ENCODE measurements around the gene SPEG. TPM values are rescaled to one million over a fixed set of nuclear protein-coding genes. Genes with fewer than 3 reads are reported as not detected.
"Not testable (repeated sequence)": the region's sequence is repeated elsewhere in the genome, so short reads cannot be mapped to it uniquely, and the experiment has no call there.

Gene SPEG
- total RNA-seq, 2 experiments from 2014 or later, result 18.1 to 23.6 TPM

- H3K9me3 Mint-ChIP-seq, result no peaks in the 10 kb centered on the region
- DNase-seq (no peak), ATAC-seq (ENCODE audit: low read depth) (no peak)
- peaks cover 5% of the 10 kb centered on the region for H3K4me1 Mint-ChIP-seq
- no peak overlapping the region for H3K27ac Mint-ChIP-seq
- POLR2A ChIA-PET, result interaction anchor here (0.7 kb wide), 1 partner anchor 22 kb away, joined by 4 read pairs; no protein-coding TSS in a partner anchor
- H3K36me3 Mint-ChIP-seq, result no peaks in the 10 kb centered on the region
- H3K27me3 Mint-ChIP-seq, result peaks cover 9% of the 10 kb centered on the region
- H3K4me3 Mint-ChIP-seq, result no peak overlapping the region
Observed at GRCh38 chr2:219398721-219399363, 35.8 kb upstream of the SPEG start.

- Mint-ChIP-seq H3K4me1 (peaks cover 5% of the 10 kb centered on the region), H3K4me3 (no peak overlapping the region), H3K27ac (no peak overlapping the region), H3K36me3 (no peaks in the 10 kb centered on the region), H3K27me3 (peaks cover 5% of the 10 kb centered on the region), H3K9me3 (no peaks in the 10 kb centered on the region)
- POLR2A ChIA-PET, result no interaction called here
- no peak for DNase-seq
- ATAC-seq (ENCODE audit: low read depth), result no peak
Observed at GRCh38 chr2:219399716-219400478, 34.7 kb upstream of the SPEG start.

DNA sequence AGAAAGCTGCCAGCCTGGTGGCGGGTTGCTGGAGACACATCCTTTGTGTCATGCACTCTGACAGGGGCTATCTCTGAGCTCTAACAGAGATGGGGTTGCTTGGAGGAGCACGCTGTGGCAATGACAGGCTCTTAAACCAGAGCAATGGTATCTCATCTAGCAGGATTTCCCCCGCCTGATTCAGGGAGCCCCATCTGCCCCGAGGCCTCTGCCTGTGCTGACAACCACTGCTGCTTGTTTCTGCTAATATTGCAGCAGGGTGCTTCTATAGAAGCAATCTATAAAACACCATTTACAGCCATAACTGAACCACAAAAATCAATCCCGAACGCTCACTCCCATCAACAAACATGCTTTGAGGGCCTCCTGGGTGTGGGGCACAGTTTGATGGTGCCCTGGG, 34.1 kb upstream of the SPEG start:
- H3K27ac Mint-ChIP-seq, result no peak overlapping the region
- H3K36me3 Mint-ChIP-seq, result no peaks in the 10 kb centered on the region
- no peak for ATAC-seq (ENCODE audit: low read depth)
- H3K27me3 Mint-ChIP-seq, result peaks cover 5% of the 10 kb centered on the region
- peaks cover 5% of the 10 kb centered on the region for H3K4me1 Mint-ChIP-seq
- H3K4me3 Mint-ChIP-seq, result no peak overlapping the region
- no peak for DNase-seq
- POLR2A ChIA-PET, result no interaction called here
- H3K9me3 Mint-ChIP-seq, result no peaks in the 10 kb centered on the region

- DNase-seq (no peak), ATAC-seq (ENCODE audit: low read depth) (no peak)
- Mint-ChIP-seq H3K36me3 (no peaks in the 10 kb centered on the region), H3K4me1 (peaks cover 5% of the 10 kb centered on the region), H3K27me3 (peaks cover 5% of the 10 kb centered on the region), H3K9me3 (no peaks in the 10 kb centered on the region), H3K27ac (no peak overlapping the region), H3K4me3 (no peak overlapping the region)
- POLR2A ChIA-PET, result no interaction called here
Observed at GRCh38 chr2:219401606-219402005, 33.0 kb upstream of the SPEG start.

DNA sequence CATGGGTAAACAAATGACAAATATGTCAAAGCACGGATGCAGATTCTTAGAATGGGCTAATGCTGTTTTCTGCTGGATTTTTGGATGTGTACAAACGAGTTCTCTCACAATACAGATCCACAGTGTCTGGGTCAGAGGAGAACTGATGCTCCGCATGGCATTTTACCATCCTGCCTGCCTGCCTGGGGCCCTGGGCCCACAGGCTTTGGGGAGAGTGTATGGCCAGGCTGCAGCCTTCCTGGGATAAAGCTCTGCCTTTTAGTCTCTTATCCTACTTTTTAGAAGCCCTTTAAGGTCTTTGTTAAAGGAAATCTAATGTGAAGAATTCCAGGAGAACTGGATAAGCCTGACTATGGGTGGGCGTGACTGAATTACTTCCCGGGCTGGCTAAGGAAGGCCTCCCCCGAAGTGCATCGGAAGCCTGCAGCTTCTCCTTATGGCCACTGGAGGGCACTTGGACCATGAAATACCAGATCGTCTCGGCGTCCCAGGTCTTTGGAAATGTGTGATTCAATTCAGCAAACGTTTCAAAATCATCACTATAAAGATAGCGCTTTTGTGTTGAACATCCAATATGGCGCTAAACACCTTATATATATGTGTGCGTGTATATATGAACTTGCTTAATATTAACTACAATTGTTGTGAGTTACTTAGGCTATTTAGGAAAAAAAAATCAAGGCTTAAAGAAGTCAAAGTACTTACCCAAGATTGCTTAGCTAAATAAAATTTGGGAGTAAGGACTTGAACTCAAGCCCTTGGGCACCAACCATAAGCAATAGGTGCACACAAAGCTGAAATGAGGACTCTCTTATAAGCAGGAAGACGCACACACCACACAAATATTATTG, 31.8 kb upstream of the SPEG start:
- H3K36me3 Mint-ChIP-seq, result no peaks in the 10 kb centered on the region
- DNase-seq (no peak), ATAC-seq (ENCODE audit: low read depth) (peak; percentile 88)
- POLR2A ChIA-PET, result no interaction called here
- no peak overlapping the region for H3K27ac Mint-ChIP-seq
- no peak overlapping the region for H3K4me3 Mint-ChIP-seq
- no peaks in the 10 kb centered on the region for H3K4me1 Mint-ChIP-seq
- H3K9me3 Mint-ChIP-seq, result no peaks in the 10 kb centered on the region
- H3K27me3 Mint-ChIP-seq, result peaks cover 5% of the 10 kb centered on the region

GRCh38 chr2:219403861-219404260, 30.8 kb upstream of the SPEG start:
- ATAC-seq (ENCODE audit: low read depth), result no peak
- peaks cover 5% of the 10 kb centered on the region for H3K27me3 Mint-ChIP-seq
- no peak overlapping the region for H3K27ac Mint-ChIP-seq

DNA sequence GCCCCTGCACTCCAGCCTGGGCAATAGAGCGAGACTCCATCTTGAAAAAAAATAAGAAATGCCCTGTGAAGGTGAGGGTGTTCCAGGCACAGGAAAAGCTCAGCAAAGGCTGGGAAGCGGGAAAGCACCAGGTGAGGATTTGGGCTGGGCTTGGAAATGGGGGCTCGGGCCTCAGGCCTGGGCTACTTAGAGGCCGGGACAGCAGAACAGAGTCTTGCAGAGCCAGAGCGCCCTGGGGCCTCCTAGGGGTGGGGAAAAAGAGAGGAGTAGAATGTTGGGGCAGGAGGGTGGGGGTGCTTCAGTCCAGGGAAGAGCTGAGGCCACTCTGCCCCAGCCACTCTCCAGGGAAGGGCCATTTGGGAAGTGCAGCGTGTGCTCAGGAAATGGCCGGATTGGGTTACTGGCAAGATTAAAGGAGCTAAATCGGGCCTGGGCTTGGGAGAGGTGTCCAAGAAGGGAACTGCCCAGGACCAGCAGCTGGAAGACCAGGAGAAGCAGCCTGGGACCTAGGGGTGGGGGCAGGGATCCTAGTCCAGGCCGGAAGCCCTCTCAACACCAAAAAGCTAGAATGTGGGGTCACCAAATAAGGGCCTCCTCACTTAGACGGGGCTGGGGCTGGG, 30.2 kb upstream of the SPEG start:
- DNase-seq (no peak), ATAC-seq (ENCODE audit: low read depth) (no peak)
- Mint-ChIP-seq H3K27ac (no peak overlapping the region), H3K9me3 (no peaks in the 10 kb centered on the region), H3K27me3 (peaks cover 5% of the 10 kb centered on the region), H3K36me3 (no peaks in the 10 kb centered on the region), H3K4me3 (no peak overlapping the region), H3K4me1 (no peaks in the 10 kb centered on the region)
- POLR2A ChIA-PET, result interaction anchor here (0.6 kb wide), 1 partner anchor 12 kb away, joined by 3 read pairs; no protein-coding TSS in a partner anchor

More at GRCh38 chr2:219403861-219404260, 30.8 kb upstream of the SPEG start:
- Mint-ChIP-seq H3K4me1 (no peaks in the 10 kb centered on the region), H3K36me3 (no peaks in the 10 kb centered on the region), H3K4me3 (no peak overlapping the region), H3K9me3 (no peaks in the 10 kb centered on the region)
- DNase-seq, result no peak
- POLR2A ChIA-PET, result no interaction called here

- peaks cover 8% of the 10 kb centered on the region for H3K27me3 Mint-ChIP-seq
- H3K4me1 Mint-ChIP-seq, result no peaks in the 10 kb centered on the region
- H3K4me3 Mint-ChIP-seq, result no peak overlapping the region
- ATAC-seq (ENCODE audit: low read depth) (no peak), DNase-seq (no peak)
- POLR2A ChIA-PET, result interaction anchor here (0.6 kb wide), 1 partner anchor 11 kb away, joined by 3 read pairs; no protein-coding TSS in a partner anchor
- H3K9me3 Mint-ChIP-seq, result no peaks in the 10 kb centered on the region
- H3K27ac Mint-ChIP-seq, result no peak overlapping the region
- no peaks in the 10 kb centered on the region for H3K36me3 Mint-ChIP-seq
Observed at GRCh38 chr2:219404954-219405353, 29.7 kb upstream of the SPEG start.

- no peaks in the 10 kb centered on the region for H3K36me3 Mint-ChIP-seq
Observed at GRCh38 chr2:219405451-219405850, 29.2 kb upstream of the SPEG start.

DNA sequence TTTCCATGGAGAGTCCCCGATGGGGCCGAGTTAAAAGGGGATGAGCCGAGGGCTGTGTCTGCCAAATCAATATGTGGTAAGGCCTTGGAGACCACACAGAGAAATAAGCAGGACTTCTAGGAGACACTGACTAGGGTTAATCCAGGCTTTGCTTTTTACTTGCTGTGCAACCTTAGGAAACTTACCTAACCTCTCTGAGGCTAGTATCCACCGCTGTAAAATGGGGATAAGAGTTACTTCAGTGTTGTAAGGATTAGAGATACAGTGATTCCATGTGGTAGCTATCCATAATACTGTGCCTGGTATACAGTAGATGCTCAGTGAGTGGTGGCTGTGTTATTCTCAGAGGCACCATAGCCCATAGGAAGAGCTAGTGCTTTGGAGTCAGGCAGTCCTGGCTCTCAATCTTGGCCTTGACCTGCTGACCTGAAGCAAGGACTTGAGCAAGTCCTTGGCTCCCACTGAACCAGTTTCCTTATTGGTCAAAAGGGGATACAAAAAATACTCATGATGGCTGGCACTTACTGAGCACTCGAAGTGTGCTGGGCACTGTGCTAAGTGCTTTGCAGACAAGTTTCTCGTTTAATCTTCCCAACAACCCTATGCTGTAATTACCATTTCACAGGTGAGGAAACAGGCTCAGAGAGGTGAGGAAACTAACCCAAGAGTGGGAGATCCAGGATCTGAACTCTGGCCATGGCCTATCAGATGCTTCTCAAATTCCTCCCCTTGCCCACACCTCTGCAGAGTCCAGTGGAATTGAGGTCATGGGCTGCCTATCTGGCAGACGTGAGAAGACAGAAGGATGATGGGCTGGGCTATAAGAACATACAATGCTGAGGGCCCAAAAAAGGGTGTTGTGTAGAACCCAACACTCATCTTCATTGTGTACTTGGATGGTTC, 28.4 kb upstream of the SPEG start:
- H3K36me3 Mint-ChIP-seq, result no peaks in the 10 kb centered on the region
- peaks cover 8% of the 10 kb centered on the region for H3K27me3 Mint-ChIP-seq
- no peak overlapping the region for H3K4me3 Mint-ChIP-seq
- POLR2A ChIA-PET, result no interaction called here
- no peaks in the 10 kb centered on the region for H3K9me3 Mint-ChIP-seq
- H3K27ac Mint-ChIP-seq, result no peak overlapping the region
- DNase-seq (no peak), ATAC-seq (ENCODE audit: low read depth) (no peak)
- H3K4me1 Mint-ChIP-seq, result no peaks in the 10 kb centered on the region

More at GRCh38 chr2:219405451-219405850, 29.2 kb upstream of the SPEG start:
- Mint-ChIP-seq H3K27ac (no peak overlapping the region), H3K4me3 (no peak overlapping the region), H3K9me3 (no peaks in the 10 kb centered on the region), H3K27me3 (peaks cover 8% of the 10 kb centered on the region), H3K4me1 (no peaks in the 10 kb centered on the region)
- ATAC-seq (ENCODE audit: low read depth) (no peak), DNase-seq (no peak)
- POLR2A ChIA-PET, result no interaction called here

DNA sequence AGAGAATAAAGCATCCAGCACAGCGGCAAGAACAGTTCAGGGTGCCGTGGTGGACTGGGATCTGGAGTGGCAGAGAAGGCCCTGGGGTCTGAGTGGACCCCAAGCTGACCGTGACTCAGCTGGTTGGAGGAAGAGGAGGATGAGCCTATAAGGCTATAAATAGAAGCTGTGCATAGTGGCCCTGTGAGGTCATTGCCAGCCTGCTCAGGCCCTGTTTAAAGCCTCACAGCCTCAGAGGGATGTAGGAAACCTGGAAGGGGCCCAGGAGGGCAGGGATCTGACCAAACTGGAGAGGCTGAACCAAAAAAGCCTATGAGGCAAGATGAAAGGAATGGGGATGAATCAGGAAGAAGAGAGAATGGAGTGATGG, 27.8 kb upstream of the SPEG start:
- Mint-ChIP-seq H3K4me1 (no peaks in the 10 kb centered on the region), H3K36me3 (no peaks in the 10 kb centered on the region), H3K9me3 (no peaks in the 10 kb centered on the region), H3K27me3 (peaks cover 8% of the 10 kb centered on the region), H3K27ac (no peak overlapping the region), H3K4me3 (no peak overlapping the region)
- DNase-seq (no peak), ATAC-seq (ENCODE audit: low read depth) (no peak)
- POLR2A ChIA-PET, result no interaction called here

- H3K4me1 Mint-ChIP-seq; POLR2A ChIA-PET; H3K27ac Mint-ChIP-seq; H3K36me3 Mint-ChIP-seq; DNase-seq; H3K4me3 Mint-ChIP-seq; H3K27me3 Mint-ChIP-seq; H3K9me3 Mint-ChIP-seq; ATAC-seq (ENCODE audit: low read depth): not testable (repeated sequence)
Observed at GRCh38 chr2:219407343-219407742, 27.3 kb upstream of the SPEG start.
